GM12873 (cell line): ENCODE results near the gene HOXB2.

ENCODE experiments used
- TF ChIP-seq, protein P1 (sequence below): IDR thresholded peaks from 2 replicates; pipeline ENCODE4 v1.5.1; 2012; ENCODE audit warnings: low read depth, mild to moderate bottlenecking, moderate library complexity, low read length, control low read depth; ENCODE audit not compliant: insufficient read depth; ENCODE audit errors: missing control alignments

HOXB2 gene

DNA sequence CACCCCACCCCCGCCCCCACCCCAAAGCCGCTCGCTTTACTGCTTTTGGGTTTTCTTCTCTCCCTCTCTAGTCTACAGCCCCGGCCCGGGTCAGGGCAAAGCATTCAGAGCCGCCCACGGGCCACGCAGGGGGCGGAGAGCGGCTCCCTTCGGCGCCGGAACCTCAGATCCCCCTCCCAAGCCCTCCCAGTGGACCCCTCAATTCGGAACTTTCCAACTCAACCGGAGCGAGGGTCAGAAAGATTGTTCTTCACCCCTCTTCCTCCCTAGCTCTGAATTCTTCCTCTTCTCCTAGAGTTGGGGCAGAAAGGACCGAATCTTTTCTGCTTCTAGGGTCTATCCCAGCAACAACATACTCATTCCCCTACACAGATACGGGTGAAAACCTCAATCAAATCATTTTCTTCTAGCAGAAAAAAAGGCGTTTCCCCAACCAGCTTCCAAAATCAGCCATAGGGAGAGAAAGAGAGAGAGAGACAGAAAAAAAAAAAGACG is 1.0 kb downstream of the HOXB2 start:
- TF ChIP-seq, protein P1, sequence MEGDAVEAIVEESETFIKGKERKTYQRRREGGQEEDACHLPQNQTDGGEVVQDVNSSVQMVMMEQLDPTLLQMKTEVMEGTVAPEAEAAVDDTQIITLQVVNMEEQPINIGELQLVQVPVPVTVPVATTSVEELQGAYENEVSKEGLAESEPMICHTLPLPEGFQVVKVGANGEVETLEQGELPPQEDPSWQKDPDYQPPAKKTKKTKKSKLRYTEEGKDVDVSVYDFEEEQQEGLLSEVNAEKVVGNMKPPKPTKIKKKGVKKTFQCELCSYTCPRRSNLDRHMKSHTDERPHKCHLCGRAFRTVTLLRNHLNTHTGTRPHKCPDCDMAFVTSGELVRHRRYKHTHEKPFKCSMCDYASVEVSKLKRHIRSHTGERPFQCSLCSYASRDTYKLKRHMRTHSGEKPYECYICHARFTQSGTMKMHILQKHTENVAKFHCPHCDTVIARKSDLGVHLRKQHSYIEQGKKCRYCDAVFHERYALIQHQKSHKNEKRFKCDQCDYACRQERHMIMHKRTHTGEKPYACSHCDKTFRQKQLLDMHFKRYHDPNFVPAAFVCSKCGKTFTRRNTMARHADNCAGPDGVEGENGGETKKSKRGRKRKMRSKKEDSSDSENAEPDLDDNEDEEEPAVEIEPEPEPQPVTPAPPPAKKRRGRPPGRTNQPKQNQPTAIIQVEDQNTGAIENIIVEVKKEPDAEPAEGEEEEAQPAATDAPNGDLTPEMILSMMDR, result no peak

DNA sequence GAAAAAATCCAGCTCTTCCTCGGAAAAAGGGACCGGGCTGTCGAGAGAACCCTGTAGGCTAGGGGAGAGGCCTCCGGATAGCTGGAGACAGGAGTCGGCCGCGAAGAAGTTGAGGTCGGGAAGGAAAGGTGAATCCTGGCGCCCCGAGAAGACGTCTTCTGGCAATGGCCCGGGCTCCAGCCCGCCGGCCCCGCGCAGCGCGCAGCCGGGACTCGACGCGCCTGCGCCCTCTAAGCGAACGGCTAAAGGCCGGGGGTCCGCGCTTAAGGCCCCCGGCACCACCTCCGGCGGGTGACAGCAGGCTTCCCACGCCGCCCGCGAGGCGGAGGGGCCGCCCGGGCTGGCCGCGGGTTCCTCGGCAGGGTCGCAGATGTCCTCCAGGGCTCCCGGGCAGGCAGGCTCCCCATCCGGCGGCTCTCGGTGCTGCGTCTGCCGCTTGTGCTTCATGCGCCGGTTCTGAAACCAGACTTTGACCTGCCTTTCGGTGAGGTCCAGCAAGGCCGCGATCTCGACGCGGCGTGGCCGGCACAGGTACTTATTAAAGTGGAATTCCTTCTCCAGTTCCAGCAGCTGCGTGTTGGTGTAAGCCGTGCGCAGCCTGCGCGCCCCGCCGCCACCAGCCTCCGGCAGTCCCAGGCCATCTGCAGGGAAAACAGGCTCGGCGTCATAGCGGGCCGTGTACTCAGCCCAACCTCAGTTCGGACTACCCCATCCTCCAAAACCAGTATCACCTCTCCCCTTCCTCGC is 1.6 kb downstream of the HOXB2 start:
- TF ChIP-seq, protein P1, result peak; percentile 44

DNA sequence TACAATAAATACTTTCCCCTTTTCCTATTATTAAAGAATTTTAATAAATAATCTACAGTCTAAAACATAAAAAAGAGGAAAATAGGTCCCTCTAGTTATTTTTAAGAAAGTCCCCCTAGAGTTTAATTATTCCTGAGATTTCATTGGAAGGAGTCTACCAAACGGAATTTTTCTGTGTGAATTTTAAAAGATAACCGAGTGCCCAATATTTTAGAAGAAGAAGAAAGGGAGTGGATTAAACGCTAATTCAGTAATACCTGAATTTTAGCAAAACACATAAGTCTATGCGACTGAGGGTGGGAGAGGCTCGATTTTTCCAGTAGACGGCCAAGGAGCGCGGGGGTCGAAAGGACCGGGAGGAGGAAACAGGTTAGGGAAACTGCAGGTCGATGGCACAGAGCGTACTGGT is 2.2 kb downstream of the HOXB2 start:
- TF ChIP-seq, protein P1, result no peak

DNA sequence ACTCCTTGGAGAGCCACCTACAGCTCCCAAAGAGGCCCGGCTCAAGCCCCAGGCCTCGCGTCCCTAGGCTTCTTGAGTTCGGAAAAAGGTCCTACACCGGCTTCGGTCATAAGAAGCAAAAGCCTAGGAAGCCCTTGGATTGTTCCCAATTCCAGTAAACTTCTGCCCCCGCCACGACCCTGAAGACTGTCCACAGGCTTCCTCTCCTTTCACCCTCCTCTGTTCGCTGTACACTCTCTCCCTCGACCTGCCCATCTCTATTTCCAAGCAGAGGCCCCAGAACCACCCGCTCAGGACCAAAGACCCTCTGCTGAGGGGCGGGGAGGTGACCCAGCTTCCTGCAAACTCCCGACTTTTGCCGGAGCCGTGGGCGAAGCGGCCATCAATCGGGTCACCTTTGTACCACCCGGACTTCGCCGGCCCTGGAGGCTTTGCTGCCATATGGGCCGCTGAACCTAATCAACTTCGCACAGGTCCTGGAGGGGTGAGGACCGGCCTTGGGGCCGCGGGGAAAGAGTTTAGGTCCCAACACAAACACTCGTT is 2.7 kb downstream of the HOXB2 start:
- TF ChIP-seq, protein P1, result no peak

DNA sequence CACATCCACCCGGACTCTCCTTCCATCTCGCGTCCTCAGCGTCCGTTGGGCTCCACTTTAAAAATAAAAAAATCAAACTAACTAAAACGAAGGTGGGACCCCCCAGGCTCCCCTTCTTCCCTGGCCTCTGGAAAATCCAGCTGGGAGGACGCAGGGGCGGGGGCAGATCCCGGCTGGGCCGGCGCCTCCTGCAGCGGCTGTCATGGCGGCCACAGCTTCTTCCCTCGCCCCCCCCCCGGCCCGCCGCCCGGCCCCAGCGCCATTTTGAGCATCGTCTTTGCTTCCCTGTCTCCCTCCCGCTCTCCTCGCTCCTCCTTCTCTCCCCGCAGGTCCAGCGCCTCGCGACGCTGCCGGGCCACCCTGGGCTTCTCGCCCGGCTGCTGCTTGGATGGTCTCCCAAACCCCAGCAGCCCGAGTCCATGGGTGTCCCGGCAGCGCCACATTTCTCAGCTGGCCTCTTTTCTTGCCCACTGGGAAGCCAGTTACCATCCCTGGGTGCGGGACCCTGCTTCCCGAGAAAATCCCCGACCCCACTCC is 3.3 kb downstream of the HOXB2 start:
- TF ChIP-seq, protein P1, result no peak

DNA sequence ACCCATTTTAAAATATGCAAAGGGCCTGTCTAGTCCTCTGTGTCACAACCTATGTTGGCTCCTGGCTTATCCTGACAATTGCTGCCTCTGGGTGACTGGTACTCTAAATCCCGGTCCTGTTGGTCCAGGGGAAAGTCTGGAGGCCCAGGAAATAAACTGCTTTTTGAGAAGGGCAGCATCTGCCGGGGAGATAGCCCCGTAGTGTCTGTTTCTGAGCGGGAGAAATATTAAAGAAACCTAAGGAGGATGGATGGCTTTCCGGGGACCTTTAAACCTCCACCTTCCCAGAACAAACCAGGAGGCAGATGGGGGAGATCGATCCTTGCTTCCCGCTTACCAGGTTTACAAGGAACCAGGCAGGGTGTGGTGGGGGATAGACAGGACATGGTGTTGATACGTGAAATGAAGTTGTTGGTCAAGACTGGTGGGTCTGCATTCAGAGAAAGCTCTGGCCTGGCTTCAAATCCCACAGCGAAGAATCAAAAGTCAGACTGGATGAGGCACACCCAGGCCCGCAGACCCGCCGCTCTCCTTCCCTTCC is 3.8 kb downstream of the HOXB2 start:
- TF ChIP-seq, protein P1, result no peak

DNA sequence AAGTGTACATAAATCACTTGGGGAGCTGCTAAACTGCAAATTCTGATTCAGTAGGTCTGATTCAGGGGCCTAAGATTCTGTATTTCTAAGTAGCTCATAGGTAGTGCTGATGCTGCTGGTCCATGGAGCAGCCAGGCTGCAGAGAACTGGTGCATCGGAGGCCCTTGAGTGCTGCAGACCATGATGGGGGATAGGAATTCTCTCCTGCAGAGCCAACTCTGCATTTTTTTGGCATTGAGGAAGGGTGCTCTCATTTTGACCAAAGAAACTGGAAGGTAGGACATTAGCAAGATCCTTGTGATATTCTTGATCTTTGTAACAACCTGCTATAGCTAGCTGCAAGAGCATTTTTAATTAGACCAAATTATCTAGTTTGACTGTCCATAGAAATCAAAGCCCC is 4.7 kb downstream of the HOXB2 start:
- TF ChIP-seq, protein P1, result no peak
